Measurements from ENCODE around the gene TRIM69. TPM values are rescaled to one million over a fixed set of nuclear protein-coding genes. Genes with fewer than 3 reads are reported as not detected.
"Not testable (repeated sequence)": the region's sequence is repeated elsewhere in the genome, so short reads cannot be mapped to it uniquely, and the experiment has no call there.

TRIM69 gene
- total and polyA plus RNA-seq, 11 donors, result 32.6 to 122 (median 57.2) TPM

DNA sequence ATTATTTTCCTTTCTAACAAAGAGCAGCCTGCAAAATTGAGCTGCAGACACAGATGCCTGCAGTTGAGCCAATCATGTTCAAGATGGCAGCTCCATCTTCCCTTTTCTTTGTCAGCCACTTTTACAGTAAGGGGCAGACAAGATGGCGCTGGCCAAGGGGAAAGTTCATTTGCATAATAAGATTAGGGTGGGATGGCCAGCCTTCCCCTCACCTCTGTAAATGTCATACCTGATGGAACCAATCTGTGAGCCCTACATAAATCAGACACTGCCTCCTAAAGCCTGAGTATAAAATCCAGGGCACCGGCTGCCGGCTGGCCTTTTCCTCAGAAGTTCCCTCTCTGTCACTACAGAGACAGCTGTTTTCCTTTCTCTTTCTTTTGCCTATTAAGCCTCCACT is 41.0 kb upstream of the TRIM69 start:
- intact Hi-C loops (cut with DNase I), result no loop called here
- no peak for ATAC-seq
- Histone ChIP-seq H3K27me3 (no peaks in the 10 kb centered on the region), H3K9me3 (peaks cover 0 to 12% (median 2%) of the 10 kb centered on the region in 12 donors), H3K36me3 (no peaks in the 10 kb centered on the region), H3K4me3 (no peak overlapping the region), H3K27ac (peak overlapping the region in 1 of 12 donors; percentile 13), H3K4me1 (peaks cover 0 to 10% (median 0%) of the 10 kb centered on the region in 12 donors)
- no peak for DNase-seq
- no peak for TF ChIP-seq POLR2A (IDR thresholded peaks at IDR 0.05)
- TF ChIP-seq, protein P1, sequence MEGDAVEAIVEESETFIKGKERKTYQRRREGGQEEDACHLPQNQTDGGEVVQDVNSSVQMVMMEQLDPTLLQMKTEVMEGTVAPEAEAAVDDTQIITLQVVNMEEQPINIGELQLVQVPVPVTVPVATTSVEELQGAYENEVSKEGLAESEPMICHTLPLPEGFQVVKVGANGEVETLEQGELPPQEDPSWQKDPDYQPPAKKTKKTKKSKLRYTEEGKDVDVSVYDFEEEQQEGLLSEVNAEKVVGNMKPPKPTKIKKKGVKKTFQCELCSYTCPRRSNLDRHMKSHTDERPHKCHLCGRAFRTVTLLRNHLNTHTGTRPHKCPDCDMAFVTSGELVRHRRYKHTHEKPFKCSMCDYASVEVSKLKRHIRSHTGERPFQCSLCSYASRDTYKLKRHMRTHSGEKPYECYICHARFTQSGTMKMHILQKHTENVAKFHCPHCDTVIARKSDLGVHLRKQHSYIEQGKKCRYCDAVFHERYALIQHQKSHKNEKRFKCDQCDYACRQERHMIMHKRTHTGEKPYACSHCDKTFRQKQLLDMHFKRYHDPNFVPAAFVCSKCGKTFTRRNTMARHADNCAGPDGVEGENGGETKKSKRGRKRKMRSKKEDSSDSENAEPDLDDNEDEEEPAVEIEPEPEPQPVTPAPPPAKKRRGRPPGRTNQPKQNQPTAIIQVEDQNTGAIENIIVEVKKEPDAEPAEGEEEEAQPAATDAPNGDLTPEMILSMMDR (IDR thresholded peaks at IDR 0.05), result no peak
- 69 to 84% (median 75%) methylated on average over 3 of the region's 3 CpGs for whole genome bisulfite sequencing, 4 donors

DNA sequence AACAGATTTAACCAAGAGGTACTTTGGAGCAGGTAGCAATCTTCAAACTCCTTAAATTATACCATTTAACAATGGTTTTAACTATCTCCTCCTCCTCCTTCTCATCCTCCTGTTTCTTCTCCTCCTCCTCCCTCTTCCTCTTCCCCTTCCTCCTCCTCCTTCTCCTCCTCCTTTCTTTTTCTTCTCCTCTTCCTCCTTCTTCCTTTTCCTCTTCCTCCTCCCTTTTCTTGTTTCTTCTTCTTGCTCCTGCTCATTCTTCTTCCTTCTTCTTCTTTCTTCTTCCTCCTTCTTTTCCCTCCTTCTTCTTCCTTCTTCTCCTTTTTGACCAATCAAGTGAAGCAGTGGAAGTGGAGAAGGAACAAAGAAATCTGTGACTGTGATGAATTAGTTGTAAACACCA is 39.3 kb upstream of the TRIM69 start:
- Histone ChIP-seq H3K4me3 (no peak overlapping the region), H3K36me3 (no peaks in the 10 kb centered on the region), H3K27me3 (no peaks in the 10 kb centered on the region), H3K4me1 (peaks cover 0 to 10% (median 0%) of the 10 kb centered on the region in 12 donors), H3K9me3 (peaks cover 0 to 25% (median 2%) of the 10 kb centered on the region in 12 donors), H3K27ac (no peak overlapping the region)
- intact Hi-C loops (cut with DNase I), result no loop called here
- no peak for DNase-seq
- TF ChIP-seq, protein P1 (IDR thresholded peaks at IDR 0.05), result no peak
- no peak for TF ChIP-seq POLR2A (IDR thresholded peaks at IDR 0.05)
- ATAC-seq, result no peak

DNA sequence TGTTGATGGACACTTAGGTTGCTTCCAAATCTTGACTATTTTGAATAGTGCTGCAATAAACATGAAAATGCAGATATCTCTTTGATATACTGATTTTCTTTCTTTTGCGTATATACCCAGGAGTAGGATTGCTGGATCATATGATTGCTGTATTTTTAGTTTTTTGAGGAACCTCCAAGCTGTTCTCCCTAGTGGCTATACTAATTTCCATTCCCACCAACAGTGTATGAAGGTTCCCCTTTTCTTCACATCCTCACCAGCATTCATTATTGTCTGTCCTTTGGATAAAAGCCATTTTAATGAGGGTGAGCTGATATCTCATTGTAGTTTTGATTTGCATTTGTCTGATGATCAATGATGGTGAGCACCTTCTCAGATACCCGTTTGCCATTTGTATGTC is 37.7 kb upstream of the TRIM69 start:
- WGBS, 4 donors, result 84 to 90% (median 88%) methylated on average over 2 of the region's 2 CpGs

DNA sequence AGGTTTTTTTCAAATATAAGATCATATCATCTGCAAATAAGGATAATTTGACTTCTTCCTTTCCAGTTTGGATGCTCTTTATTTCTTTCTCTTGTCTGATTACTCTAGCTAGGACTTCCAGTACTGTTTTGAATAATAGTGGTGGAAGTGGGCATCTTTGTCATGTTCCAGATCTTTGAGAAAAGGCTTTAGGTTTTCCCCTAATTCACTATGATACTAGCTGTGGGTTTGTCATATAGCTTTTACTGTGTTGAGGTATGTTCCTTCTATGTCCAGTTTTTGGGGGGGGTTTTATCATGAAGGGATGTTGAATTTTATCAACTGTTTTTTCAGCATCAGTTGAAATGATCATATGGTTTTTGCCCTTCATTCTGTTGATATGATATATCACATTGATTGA is 35.7 kb upstream of the TRIM69 start:
- ATAC-seq; H3K36me3 ChIP-seq; H3K27me3 ChIP-seq; H3K4me3 ChIP-seq; H3K27ac ChIP-seq; intact Hi-C loops (cut with DNase I); DNase-seq: not testable (repeated sequence)
- Histone ChIP-seq H3K9me3 (peaks cover 0 to 42% (median 4%) of the 10 kb centered on the region in 12 donors), H3K4me1 (peaks cover 0 to 10% (median 0%) of the 10 kb centered on the region in 12 donors)

More for the DNA sequence above, 37.7 kb upstream of the TRIM69 start:
- no peak for TF ChIP-seq POLR2A (IDR thresholded peaks at IDR 0.05)
- TF ChIP-seq, protein P1 (IDR thresholded peaks at IDR 0.05), result no peak
- intact Hi-C loops (cut with DNase I), result no loop called here
- ATAC-seq (no peak), DNase-seq (no peak)
- no peak overlapping the region for H3K4me3 ChIP-seq
- H3K27me3 ChIP-seq, result no peaks in the 10 kb centered on the region
- peaks cover 0 to 40% (median 4%) of the 10 kb centered on the region in 12 donors for H3K9me3 ChIP-seq
- H3K27ac ChIP-seq, result peak overlapping the region in 1 of 12 donors; percentile 44
- peaks cover 0 to 10% (median 0%) of the 10 kb centered on the region in 12 donors for H3K4me1 ChIP-seq
- H3K36me3 ChIP-seq, result no peaks in the 10 kb centered on the region

DNA sequence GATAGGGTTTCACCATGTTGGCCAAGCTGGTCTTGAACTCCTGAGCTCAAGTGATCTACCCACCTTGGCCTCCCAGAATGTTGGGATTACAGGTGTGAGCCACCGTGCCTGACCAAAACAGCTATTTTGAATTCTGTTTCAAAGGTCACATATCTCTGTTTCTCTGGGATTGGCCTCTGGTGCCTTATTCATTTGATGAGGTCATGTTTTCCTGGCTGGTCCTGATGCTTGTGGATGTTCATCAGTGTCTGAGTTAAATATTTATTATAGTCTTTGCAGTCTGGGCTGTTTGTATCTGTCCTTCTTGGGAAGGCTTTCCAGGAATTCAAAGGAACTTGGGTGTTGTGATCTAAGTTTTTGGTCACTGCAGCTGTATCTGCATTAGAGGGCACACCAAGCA is 30.3 kb upstream of the TRIM69 start:
- no peak for TF ChIP-seq POLR2A (IDR thresholded peaks at IDR 0.05)
- TF ChIP-seq, protein P1 (IDR thresholded peaks at IDR 0.05), result no peak
- H3K27me3 ChIP-seq, result no peaks in the 10 kb centered on the region
- intact Hi-C loops (cut with DNase I), result loop anchor here in 4 of 10 donors (5.0 kb wide), 2 partner anchors 34 to 39 kb away; no protein-coding TSS in a partner anchor
- H3K4me3 ChIP-seq, result no peak overlapping the region
- H3K36me3 ChIP-seq, result no peaks in the 10 kb centered on the region
- DNase-seq (no peak), ATAC-seq (no peak)
- peaks cover 0 to 15% (median 4%) of the 10 kb centered on the region in 12 donors for H3K4me1 ChIP-seq
- 77 to 89% (median 84%) methylated on average over 1 of the region's 1 CpG for WGBS, 4 donors
- no peak overlapping the region for H3K27ac ChIP-seq
- peaks cover 0 to 25% (median 0%) of the 10 kb centered on the region in 12 donors for H3K9me3 ChIP-seq

Measured in heart left ventricle (tissue), 16 donors.